ENCODE data around the gene IGFBP7. TPM values are rescaled to one million over a fixed set of nuclear protein-coding genes. Genes with fewer than 3 reads are reported as not detected.

IGFBP7 gene
- total RNA-seq, 1 donor from 2014 or later = 0.23 TPM

DNA sequence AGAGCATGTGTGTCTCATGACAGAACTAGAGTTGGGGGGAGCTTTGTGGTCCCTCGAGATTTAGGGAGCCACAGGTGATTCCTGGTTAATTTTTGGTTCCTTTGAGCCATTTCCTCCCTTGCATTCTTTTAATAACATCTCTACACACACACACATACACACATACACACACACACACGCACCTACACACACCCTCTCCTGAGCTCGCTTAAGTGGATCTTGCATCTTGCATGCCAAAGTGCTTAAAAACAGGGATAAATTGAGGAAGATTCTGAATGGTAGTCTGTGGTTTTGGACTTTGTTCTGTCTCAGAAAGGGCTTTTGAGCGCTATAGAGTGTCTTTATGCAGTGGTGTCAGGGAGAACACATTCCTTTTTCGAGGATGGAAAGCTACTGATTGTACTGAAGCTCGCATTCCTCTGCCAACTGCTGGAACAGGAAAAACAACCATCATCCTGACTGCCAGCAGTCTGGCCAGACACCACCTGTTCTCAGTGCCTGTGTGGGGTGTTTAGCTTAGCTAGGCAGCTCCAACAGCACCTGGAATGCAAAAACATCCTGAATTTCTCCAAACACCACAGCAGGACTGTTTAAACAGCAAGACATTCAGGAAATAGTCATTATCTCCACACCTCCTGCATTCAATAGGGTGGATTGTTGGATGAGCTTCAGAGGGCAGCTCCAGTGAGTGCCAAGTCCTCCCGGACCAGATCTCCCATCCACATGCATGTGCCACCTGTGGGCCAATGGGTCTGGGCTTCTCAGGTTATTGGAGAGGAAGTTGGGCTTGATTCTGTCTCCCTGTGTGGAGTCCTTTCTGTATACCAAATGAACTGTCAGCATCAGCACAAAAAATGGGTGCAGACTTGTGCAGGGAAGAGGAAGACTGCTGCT, 21.9 kb upstream of the IGFBP7 start:
- intact Hi-C loops (cut with micrococcal nuclease) = no loop called here

DNA sequence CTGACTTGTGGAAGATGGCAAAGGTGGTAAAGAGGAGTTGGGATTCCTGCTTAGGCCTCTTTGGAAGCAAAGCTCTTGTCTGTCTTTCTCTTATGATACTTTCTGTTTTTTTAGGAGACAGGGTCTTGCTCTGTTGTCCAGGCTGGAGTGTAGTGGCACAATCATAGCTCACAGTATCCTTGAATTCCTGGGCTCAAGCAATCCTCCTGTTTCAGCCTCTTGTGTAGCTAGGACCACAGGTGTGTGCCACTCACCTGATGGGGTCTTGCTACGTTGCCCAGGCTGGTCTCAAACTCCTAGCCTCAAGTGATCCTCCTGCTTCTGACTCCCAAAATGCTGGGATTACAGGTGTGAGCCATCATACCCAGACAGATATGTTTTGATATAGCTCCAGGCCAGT, 19.3 kb upstream of the IGFBP7 start:
- intact Hi-C loops (cut with micrococcal nuclease) = no loop called here

DNA sequence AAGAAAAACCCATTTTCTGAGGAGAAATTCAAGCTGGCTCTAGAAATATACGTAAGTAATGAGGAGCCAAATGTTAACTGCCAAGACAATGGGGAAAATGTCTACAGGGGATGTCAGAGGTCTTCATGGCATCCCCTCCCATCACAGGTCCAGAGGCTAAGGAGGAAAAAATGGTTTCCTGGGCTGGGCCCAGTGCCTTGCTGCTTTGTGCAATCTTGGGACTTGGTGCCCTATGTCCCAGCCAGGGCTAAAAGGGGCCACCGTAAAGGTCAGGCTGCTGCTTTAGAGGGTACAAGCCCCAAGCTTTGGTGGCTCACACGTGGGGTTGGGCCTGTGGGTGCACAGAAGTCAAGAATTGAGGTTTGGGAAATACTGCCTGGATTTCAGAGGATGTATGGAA, 17.2 kb upstream of the IGFBP7 start:
- intact Hi-C loops (cut with micrococcal nuclease) = no loop called here

DNA sequence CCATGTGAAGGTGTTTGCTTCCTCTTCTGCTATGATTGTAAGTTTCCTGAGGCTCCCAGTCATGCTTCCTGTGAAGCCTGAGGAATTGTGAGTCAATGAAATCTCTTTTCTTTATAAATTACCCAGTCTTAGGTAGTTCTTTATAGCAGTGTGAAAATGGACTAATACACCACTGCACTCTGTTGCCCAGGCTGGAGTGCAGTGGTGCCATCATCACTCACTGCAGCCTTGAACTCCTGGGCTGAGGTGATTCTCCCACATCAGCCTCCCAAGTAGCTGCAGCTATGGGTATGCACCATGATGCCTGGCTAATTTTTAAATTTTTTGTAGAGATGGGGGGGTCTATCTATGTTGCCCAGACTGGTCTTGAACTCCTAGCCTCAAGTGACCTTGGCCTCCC, 15.8 kb upstream of the IGFBP7 start:
- intact Hi-C loops (cut with micrococcal nuclease) = no loop called here

DNA sequence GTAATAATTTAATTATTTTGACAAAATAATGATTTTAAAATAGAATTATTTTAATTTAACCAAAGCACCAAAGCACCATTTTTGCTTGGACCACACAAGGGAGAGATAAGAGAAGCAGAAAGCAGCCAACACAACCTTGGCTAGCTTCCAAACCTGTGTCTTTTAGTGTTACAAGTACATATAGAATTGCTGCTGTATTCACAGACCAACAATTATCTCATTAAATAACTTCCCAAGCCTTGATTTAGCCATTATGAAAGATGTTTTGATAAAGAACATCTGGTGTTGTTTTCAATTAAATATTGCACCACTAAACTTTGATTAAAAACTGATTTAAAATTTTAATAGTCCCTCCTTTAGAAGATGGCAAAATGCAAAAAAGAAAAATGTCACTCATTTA, 14.0 kb upstream of the IGFBP7 start:
- intact Hi-C loops (cut with micrococcal nuclease) = no loop called here

DNA sequence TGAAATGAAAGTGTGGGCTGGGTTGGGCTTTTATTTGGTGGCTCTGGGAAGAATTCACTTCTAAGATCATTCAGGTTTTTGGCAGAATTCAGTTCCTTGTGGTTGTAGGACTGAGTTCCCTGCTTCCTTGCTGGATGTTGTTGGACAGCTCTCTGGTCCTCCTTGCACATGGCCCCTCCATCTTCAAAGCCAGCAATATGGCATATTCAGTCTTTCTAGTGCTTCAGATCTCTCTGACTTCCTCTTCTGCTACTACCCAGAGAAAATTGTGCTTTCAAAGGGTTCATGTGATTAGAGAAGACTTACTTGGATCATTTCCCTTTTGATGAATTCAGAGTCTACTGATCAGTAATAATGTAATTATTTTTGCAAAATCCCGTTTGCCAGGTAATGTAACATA, 12.8 kb upstream of the IGFBP7 start:
- intact Hi-C loops (cut with micrococcal nuclease) = no loop called here

DNA sequence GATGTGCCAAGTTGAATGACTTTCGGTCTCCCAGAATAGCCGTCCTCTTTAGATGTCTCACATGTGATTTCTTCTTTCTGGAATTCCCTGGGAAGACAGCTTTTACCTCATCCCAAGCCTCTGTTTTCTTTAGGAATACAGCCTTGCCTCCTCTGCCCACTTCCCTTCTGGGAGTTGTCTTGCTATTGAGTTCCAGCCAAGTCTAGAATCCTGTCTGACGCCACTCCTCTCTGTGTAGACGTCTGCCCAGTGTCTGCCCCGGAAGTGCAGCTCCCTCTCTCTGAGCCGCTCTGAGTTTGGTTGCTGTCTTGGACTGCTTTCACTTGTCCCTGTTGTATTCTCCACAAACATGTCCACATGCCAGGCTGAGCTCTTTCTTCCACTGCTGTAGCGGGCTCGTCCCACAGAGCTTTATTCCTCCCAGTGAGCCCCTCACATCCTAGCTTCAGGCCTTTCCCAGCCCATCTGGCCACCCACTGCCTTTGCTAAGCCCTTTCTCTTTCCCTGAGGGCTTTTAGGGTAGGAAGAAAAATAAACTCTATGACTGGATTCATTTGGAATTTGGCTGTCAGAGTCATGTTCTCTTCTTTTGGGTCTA, 9.0 kb upstream of the IGFBP7 start:
- intact Hi-C loops (cut with micrococcal nuclease) = no loop called here

DNA sequence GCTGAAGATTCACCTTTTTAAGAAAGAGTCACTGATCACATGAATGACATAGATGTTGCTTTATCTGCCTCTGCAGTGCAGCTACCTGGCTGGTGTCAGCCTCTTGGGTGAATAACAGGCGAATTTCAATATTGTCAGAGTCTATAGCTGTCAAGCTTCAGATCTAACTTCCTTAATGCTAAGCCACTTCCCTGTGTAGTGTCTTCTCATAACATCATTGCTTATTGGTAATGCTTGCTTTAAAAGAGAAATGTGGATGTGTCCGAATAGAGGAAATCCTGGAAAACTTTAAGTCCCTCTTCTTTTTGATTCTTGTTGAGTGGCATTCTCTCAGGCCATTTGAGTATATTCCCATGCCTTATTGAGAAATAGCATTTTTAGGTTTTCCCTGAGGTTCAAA, 7.3 kb upstream of the IGFBP7 start:
- intact Hi-C loops (cut with micrococcal nuclease) = no loop called here

DNA sequence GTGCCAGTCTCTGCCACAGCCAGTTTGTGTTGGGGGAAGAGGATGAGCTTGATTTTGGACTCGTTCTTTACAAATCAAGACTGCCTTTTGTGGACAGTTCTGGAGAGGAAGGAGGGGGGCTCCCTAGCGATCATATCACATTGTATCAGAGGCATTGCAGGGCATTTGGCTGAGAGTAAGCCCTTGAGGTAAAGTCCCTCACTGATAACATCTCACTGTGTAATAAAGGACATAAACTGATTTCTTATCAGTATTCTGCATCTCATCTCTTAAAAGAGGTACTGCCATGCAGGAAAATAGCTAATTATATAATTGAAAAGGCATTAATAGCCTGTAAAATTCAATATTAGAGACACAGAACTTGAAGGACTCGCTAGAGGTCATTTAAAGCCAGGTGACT, 6.1 kb upstream of the IGFBP7 start:
- intact Hi-C loops (cut with micrococcal nuclease) = no loop called here

DNA sequence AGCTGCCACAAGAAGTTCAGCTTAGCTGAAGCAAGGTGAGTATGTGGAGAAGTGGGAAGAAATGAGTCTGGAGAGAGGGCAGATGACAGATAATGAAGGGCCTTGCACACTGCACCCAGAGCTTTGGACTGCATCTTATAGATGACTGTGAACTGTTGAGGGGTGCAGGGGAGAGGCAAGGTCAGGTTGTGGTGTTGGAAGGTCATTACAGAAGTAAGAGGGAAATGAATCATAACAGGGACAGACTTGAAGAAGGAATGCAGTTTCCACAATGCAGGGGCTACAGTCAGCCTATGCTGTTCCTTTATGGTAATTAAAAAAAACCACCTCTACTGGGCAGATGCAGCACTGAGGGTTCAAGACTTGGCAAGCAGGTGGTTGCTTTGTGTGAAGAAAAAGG, 4.8 kb upstream of the IGFBP7 start:
- intact Hi-C loops (cut with micrococcal nuclease) = no loop called here

DNA sequence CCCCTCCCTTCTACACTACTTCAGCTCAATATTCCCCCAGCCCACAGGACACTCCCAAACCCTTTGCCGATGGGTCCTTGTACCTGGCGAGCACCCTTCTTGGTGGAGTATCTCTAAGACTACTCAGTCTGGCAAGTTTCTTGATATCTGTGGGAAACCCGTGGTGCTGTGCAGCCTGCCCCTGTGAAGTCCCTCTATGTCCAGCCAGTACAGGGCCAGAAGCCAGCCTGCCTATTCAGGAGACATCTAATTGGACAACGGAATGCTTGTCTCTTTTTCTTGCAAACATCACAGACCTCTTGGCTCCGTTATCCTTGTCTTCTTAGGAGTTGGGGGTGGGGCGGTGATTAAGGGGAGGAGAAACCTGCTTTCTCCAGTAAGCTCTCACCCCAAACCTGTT, 3.7 kb upstream of the IGFBP7 start:
- intact Hi-C loops (cut with micrococcal nuclease) = no loop called here

DNA sequence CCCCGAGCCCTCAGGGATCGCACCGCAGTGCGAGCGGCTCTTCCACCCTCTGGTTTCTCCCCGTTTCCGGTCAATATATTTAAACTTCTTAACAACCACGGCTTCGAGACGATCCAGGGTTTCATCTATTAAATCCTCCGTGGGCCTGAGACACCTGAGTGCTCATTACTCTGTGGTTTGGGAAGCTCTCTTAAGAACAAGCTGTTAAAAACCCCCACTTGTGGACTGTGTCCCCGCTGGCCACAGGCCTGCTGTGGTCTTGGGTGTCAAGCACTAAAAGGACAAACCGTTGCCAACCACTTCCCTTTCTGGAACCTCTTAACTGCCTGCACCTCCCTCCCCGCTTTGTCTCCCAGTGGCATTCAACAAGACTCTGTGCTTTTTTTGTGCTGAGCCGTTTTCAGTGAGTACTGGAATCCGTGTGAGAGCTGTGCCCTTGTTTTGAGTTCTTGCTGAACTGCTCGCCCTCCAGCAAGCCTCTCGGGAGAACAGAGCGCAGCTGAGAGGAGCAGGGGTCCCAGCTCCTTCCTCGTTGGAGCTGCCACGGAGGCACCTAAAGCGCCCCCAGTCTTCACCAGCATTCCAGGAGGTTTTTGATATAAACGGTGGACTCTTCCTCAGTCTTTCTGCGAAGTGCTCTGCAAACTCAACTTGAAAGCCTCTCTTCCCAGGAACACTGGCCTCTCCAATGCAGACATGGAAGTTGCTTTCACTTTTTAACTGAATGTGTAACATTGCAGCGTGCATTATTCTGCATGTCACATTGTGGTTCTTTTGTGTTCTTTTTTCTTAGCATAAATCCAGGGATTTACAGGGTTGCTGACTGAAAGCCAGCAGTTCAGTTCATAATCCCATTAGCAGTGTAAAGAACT, 691 bp upstream of the IGFBP7 start:
- intact Hi-C loops (cut with micrococcal nuclease) = no loop called here

DNA sequence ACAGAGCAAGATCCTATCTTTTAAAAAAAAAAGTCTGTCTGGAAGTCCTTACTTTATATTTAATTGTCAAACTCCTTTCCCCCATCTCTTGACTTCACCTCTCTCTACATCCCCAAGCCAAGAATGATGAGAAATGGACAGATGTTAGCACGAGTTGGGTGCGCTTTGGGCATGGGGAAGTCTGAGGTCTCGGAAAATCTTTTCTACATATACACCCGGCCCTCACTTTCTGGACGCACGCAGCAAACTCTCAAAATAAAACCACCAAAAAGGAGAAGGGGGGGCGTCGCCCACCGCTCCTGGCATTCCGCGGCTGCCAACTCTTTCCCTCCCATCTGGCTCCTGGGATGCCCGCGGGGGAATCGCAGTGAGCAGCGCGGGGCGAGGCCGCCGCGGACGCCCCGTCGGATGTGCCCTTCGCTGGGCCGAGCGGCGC, 756 bp downstream of the IGFBP7 start:
- intact Hi-C loops (cut with micrococcal nuclease) = no loop called here

DNA sequence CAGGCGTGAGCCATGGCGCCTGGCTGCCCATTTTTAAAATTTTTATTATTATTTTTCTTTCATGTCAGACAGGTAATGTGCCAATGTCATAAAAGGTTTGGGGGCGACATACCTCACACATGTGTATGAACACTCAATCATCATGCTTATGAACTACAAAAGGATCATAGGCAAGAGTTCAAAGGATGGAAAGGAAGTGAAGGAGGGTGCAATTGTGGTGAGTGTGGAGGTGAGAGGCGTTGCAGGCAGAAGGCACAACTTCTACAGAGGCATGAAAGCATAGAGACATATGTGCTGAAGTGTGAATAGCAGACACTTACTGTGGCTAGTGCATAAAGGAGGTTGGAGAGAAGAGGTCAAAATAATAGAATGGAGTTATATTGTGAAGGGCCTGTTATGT, 4.0 kb downstream of the IGFBP7 start:
- intact Hi-C loops (cut with micrococcal nuclease) = no loop called here

DNA sequence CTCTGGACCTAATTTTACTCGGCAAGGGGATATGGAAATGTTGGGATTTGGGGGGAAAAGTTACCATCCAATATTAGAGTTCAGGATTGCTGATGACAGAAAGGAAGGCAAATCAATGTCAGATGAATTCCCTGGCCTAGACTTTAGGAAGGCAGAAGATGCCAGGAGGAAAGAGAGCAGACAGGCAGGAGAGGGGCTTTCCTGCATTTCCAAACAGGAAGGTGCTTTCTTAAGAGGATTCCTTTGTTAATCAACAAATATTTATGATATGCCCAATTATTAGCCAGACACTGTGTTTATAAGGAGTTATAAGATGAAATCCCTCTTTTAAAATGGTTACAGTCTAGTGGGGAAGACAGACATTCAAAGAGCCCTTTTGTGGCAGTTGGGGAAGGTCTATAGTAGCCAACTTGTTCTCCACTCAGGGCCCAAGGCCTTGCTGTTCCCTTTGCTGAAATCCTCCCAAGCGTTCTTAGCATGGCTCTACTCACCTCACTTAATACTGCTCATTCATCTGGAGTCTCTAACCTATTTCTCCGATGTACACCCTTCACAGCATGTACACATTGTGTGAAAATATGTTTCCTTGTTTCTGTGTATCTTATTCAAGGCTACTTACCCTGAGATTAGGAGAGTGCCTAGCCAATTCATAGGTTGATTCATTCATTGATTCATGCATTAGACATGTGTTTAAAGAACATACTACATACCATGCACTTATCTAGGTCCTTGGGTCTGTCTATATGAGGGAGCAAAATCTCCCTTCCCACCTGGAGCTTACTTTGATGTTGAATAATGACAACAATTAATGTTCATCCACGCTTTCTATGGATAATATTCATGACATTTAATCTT, 5.3 kb downstream of the IGFBP7 start:
- intact Hi-C loops (cut with micrococcal nuclease) = no loop called here

DNA sequence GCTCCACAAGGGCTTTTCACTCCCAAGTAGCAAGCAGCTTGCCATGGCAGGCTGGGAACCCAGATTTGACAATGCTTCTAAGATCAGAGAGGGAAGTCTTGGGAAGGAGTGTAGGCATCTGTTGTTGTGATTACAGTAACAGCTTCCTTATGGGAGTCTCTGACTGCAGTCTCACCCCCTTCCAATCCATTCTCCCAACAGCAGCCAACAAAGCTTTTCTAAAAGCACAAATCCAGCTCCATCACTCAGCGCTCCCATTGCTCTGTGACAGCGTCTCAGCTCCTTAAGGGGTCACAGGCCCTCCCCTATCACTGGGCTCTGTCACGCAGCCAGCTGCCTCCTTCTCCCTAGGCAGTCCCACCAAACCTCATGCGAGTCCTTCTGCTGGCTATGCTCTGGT, 7.1 kb downstream of the IGFBP7 start:
- intact Hi-C loops (cut with micrococcal nuclease) = no loop called here

DNA sequence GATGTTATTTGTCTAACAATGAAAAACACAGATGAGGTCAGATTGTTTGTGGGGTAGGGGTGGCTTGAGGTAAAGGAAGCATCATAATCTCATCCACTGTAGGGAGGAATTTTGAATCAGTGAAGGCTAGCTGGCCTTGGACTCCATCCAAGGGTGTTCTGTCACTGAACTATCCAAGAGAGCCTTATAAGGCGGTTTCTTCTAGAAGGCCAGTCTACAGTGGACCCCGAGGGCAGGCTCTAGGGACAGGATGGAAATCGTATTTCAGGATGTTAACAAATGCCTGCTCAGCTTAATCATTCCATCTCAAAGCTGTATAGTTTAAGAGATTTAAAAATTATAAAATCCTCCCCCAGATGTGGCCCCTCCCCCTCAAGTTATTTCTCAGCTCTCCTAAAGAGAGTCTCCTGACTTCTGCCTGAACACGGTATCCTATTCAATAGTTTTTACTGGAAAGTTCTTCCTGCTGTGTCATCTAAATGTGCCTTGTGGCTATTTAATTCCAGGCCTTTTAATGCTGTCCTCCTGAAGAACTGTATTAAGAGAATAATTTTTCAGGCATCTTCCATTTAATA, 8.0 kb downstream of the IGFBP7 start:
- intact Hi-C loops (cut with micrococcal nuclease) = no loop called here

DNA sequence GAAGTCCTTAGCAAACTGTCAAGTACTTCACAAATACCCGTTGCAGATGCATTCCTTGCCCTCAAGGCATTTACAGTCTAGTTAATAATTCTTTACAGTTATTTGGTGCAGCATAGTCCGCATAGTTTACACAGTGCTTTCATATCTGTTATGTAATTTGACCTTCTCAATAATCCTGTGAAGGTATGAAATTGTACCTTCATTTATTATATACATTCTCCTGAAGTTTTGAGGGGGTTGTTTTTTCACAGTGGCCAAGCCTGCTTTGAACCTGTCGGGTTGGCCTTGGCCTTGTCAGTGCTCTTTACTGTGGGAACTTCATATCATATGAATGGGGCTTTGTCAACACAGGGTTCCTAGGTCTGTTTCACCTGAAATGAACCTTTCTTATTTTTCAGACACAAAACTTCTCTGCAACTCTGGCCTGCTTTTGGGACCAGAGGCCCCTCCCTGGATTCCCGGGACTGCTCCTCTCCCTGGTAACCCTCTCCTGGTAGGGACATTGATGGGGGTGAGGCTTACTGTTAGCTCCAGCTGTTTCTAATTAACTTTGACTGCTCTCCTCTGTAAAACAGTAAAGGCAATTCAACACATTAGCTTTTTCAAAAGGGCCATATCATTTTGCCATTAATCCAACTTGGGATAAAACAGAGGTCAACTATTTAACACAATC, 9.1 kb downstream of the IGFBP7 start:
- intact Hi-C loops (cut with micrococcal nuclease) = no loop called here

DNA sequence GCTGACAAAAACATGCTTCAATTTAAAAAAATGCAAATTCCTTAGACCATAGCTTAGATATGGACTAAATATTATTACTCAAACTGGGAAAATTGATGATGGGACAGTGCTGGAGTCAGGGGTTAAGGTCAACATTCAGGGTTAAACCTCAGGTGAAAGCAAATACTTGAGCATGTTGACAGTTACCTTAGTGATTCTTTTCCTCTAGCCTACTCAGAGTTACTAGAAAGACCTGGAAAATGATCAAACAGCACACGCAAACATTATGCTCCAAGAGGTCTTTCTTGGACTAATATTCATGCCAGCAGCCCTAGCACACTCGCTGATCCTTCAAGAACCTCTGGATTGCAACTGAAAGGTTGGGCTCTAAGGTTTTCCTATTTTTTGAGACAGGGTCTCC, 10.8 kb downstream of the IGFBP7 start:
- intact Hi-C loops (cut with micrococcal nuclease) = no loop called here

DNA sequence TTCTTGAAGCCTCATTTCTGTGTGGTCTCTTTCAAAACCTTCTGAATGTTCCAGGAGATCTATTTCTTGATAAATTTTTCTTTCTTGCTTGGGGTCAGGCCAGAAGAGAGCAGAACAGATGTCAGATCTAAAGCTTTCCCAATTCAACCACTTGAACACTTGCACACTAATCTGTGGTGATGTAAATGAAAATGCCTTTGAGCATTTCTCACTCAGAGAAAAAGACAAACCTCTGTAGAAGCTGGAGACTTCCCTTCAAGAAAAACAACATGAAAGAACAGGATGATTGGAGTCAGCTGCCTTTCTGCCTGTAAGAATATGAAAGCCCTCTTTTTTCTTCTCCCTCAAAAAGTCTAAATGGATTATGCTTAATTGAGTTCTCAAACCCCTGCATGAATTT, 11.2 kb downstream of the IGFBP7 start:
- intact Hi-C loops (cut with micrococcal nuclease) = no loop called here
